HG03442 (cell line): Measurements from ENCODE around the gene FAM20B.

Experiments used
- ATAC-seq: cut with Tn5 transposase; IDR thresholded peaks from one replicate; pipeline ENCODE4 v1.9.1; 2021; ENCODE audit warnings: mild to moderate bottlenecking, moderate library complexity; ENCODE audit not compliant: unreplicated experiment

FAM20B gene

DNA sequence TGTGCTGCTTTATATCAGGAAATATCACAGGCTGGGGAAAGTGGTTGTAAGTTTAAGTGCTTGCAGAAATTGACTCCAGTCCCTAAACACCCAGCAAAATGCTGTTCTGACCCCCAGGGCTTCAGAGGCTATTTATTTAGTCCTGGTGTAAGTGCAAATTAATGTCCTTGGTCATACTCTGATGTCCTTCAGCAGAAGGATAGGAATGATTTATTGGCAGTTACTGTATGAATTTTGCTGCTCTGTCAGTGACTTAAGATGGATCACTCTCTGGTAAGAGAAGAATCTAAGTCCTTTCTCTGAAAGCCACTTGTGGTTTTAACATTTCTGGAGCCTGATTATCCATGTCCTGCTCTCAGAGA, 21.9 kb downstream of the FAM20B start:
- ATAC-seq: no peak

DNA sequence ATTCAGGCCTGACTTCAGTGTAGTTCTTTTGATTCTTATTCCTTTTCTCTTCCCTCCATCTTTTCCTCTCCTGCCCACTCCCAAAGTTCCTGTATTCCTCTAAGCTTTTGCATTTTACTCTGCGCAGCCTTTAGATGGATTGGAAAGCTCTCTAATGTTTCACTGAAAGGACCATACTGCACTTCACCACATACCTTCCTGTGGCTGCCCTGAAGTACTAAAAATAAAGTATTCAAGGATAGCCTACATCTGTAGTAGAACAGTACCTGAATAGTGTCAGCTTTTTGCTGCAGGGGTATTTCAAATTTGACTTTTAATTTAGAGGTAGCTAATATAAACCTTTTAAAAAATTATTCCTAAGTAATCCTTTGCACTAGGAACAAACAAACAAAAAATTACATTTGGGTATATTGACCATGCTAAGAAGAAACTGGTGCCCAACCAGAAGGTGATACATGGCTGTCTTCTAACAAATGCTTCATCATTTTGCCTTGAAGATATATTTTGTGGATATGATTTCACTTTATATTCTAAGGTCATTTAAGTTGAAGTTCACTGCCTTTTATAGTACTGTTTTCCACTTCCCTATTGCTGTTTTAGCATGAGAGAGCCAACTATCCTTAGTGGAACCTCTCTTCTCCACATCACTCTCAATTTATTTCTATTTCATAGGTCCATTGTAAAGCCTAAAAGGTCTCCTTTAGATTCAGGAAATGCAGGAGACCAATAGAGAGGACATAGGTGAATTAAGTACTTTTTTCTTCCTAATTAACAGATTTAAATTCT, 22.8 kb downstream of the FAM20B start:
- ATAC-seq: no peak

DNA sequence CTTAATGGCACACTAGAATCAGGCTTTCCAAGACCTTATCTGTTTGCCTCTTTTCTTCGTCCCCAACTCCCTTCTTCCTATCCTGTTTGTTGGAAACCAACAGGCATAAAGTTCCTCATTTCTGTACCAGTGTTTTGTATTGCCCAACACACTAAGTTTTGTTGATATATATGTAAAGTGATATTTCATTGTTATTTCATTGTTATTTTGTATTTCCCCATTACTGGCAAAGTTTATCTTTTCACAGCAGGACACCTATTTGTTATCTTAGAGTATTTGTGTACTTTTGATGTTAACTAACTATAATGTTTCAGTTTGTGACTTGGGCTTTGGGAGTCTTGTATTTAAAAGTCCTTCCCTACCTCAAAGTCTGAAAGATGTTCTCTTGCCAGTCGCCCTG, 27.1 kb downstream of the FAM20B start:
- no peak for ATAC-seq

DNA sequence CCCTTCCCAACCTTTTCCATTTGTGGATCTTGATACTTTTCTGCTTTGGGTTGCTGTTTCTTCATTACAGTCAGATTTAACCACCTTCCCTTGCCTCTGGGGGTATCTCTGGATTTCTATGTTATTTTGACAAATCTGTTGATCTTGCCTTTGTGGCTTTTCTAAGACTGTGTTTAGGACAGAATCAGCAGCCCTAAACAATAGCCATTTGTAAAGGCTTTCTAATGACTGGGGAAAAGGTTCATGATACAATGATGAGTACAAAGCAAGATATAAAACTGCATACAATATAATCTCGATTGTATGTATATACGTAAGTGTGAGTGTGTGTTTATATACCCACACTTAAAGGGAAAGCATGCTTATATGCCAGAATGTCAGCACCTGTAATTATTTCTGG, 27.8 kb downstream of the FAM20B start:
- ATAC-seq: no peak

DNA sequence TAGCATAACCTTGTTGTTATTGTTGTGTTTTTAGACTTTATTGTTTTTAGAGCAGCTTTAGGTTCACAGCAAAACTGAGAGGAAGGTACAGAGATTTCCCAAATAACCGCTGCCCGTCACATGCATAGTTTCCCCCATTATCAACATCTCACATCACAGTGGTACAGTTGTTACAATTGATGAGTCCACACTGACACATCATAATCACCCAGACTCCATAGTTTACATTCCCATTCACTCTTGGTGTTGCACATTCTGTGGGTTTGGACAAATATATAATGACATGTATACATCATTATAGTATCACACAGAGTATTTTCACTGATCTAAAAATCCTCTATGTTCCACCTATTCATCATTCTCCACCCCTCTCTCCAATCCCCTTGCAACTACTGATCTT, 30.2 kb downstream of the FAM20B start:
- ATAC-seq: no peak

DNA sequence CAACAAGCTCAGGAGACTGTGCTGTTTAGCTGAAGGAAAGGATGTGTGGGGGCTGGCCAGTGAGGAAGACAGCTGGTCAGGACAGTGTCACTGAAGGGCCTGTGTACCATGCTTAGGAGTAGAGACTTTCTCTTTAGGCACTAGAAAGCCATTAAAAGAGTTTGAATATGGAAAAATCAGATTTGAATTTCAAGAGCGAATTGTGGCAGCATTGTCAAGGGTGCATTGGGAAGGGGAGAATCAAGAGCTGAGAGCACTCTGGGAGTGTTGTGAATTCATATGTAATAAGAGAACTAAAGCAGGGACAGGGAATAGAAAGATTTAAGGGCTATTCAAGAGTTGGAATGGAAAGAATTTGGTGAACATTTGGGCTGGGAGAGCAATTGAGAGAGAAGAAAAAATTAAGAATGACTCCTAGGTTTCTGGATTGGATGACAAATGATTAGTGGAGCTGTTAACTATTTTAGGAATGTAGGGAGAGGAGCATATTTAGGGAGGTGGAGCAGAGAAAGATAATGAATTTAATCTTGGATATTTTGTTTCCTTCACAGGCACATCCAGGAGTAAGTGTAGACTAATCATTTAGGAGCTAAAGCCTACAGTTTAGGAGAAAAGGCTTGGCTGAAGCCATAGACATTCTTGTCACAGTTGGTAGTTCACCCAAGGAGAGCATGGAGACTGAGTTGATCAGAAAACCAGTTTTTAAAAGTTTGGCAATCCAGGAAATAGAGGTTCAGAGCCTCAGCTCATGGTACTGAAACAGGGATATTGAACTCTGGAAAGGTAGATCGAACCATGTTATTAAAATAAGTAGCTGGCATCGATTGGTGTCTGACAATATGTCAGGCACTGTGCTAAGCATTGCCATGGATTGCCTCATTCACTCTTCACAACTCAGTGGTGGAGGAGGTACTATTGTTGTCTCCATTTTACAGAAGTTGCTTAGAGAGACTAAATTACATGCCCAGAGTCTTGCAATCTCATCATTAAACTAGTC, 33.1 kb downstream of the FAM20B start:
- ATAC-seq: no peak

DNA sequence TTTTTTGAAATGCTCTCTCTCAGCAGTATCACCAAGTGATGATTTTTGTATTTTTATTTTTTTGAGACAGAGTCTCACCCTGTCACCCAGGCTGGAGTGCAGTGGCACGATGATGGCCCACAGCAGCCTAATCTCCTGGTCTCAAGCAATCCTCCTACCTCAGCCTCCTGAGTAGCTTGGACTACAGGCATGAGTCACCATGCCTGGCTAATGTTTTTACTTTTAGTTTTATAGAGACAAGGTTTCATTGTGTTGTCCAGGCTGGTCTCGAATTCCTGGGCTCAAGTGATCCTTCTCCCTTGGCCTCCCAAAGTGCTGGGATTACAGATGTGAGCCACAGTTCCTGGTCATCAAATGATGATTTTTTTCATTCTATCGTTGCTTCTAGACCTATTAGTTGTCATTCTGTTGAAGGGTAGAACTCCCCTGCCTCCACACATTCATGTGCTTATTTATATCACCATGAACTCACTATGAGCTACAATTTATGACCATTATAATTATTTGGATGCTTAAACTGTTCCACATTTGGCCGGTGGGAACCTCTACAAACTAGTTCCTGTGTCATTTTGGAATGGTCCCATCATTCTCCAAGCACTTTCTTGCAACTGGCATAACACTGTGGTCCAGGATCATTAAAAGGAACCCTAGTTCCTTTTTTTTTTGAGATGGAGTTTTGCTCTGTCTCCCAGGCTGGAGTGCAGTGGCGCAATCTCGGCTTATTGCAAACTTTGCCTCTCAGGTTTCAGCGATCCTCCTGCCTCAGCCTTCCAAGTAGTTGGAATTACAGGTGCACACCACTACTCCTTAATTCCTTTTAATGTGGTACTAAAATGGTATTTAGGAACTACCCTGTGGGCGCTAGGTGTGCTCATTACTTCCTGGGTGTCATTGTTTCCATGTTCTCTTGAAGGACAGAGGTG, 35.9 kb downstream of the FAM20B start:
- ATAC-seq: no peak

DNA sequence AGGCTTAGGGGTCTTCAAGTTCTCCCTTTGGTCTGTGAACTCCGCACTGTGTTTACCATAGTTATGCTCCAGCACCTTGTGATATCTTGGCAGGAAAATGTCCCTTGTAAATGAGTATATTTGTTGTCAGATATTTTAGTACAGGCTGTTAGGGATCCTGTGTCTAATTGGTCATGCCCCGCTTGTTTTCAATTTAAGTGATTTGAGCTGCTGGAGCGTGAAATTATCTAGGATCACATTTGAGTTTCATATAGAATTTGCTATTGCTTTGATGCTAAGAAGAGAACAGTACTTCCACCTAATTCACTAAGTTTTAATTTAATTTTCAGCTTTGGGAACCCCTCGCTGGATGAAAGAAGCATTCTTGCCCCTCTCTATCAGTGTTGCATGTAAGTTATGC, 40.8 kb downstream of the FAM20B start:
- ATAC-seq: no peak

DNA sequence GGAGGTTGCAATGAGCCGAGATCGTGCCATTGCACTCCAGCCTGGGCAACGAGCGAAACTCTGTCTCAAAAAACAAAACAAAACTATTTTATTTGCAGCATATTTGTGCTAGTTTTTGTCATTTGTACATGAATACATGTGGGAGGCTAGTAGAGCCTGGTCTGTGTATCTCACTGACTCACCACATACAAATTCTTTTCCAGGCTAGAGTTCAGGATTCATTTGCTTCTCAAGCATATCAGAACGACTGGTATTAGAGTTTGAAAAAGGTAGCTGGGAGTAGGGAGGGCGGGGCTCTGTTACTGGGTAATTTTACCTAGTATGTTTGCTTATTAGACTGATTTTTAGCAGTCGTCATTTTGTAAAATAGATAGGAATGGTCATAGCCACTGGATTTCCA, 51.7 kb downstream of the FAM20B start:
- ATAC-seq: no peak

DNA sequence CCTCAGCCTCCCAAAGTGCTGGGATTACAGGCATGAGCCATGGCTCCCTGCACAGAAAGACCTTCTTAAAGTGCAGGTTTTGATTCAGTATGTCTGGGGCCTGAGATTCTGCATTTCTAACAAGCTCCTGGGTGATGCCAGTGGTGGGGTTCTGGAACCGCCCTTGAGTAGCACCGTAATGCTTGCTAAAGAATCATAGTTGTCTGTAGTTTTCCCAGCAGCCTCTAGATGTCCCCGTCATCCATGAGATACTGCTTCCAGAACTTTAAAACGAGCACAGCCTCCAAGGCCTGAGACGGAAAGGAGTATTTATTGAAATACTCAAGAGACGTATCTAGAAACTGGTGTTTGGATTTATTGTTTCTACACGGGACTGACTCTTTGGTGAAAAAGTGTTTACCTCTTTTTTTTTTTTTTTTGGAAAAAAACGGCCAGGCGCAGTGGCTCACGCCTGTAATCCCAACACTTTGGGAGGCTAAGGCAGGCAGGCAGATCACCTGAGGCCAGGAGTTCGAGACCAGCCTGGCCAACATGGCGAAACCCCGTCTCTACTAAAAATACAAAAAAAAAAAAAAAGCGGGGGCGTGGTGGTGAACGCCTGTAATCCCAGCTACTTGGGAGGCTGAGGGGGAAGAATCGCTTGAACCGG, 53.5 kb downstream of the FAM20B start:
- no peak for ATAC-seq

DNA sequence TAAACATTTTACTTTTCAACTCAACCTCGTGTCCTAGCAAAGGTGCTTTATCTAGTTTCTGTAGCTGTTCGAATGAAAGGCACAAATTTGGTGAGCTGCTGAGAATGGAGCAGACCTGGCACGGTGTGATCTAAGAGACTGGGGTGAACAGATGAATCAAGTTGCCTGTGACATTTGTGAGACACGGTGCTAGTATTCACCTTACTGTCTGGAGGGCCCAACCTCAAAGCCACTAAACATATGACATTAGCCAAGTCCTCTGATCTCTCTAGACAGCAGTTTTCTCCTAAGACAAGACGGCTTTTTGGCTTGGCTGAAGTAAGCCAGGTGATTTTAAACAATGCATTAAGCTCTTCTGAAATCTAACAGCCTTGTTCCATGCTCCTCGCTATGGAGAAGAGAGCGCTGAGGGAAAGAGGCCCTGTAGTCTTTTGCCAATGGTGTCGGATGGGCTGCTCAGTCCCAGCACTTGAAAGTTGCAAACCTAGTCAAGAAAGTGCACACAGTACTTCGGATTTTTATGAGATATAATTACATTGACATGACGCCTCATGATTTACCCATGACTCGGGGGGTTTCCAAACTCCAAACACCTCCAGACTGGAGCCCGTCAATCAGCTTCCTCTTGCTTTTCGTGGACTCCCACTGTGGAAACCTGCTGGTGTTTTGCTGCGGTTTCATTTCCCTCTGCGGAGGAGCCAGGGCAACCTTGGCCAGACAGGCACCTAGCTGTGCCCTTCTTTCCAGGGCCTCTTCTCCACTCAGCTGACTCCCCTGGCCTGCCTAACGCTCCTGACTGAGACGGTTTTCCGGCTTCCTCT, 55.4 kb downstream of the FAM20B start:
- no peak for ATAC-seq

DNA sequence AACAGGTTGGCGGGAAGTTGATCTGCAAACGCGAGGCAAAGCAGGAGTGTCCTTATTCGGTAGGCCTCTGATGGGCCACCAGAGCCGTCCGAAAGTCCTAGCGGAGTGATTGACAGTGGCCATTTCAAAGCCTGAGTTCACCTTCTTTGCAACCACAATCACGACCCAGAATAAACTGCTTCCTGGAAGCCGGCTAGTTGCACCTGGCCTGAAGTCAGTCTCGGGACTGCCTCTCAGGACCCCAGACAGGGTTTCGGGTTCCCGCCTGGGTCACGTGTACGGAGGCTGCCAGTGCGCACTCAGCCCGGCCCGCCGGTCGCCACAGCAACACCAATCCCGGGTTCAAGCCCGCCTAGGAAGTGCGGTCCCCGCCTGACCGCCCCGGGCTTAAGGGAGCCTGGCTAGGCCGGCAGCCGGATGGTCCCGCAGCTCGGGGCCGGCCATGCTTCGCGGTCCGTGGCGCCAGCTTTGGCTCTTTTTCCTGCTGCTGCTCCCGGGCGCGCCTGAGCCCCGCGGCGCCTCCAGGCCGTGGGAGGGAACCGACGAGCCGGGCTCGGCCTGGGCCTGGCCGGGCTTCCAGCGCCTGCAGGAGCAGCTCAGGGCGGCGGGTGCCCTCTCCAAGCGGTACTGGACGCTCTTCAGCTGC, 56.1 kb downstream of the FAM20B start, which contains the start of gene TOR3A:
Gene TOR3A, plus strand, starts transcription at position 384 of the 646 bp plus-strand sequence. Its CDS starts 59 bp downstream, at position 443.
- peak; percentile 85 for ATAC-seq

DNA sequence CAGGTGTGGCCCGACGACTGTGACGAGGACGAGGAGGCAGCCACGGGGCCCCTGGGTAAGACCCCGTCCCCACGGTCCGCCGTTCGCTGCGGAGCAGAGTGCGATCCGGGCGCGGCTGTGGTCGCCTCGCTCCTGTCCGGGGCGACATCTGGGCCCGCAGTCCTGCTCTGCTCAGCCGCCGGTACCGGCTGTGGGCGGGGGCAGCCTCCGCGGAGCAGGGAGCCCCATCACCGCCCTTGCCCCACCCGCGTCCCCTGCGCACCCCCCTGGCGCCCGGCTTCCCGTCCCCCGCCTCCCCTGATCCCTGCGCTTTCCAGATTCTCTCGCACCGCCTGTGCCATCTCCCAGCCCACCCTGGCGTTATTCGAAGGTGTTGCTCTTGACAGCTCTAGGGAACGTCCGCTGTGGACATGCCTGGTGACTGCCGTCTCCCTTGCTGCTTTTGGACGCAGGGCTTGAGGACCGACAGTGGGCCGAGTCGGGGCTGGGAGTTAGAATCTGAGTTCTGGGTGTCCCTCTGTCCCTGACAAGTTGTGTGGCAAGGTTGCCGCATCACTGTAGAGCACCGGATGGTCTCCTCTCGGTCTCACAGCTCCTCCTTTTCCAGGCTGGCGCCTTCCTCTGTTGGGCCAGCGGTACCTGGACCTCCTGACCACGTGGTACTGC, 56.8 kb downstream of the FAM20B start:
- ATAC-seq: peak; percentile 18

DNA sequence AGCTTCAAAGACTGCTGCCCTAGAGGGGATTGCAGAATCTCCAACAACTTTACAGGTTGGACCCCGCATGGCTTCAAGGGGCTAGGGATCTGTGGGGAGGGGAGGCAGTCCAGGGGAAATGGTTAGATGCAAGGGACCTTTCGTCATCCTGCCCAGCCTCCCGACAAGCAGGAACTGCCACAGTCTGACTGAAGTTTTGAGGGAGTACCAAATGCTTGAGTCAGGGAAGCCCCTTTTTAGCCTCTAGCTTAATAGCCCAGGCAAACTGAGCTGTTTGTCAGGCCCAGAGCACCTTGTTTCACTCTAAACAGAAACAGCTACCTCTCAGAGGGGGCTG, 57.3 kb downstream of the FAM20B start:
- no peak for ATAC-seq

DNA sequence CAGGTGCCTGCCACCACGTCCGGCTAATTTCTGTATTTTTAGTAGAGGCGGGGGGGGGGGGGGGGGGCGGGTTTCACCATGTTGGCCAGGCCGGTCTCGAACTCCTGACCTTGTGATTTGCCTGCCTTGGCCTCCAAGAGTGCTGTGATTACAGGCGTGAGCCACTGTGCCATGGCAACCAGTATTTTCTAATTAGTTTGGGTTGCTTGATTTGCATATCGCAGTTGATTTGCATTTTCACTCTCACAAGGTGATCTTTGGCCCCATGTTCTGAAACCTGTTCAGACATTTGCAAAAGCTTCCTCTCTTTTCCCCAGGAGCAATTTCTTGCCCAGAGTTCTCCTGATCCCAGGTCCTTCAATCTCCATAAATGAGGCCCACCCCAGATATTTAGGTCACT, 57.8 kb downstream of the FAM20B start:
- ATAC-seq: no peak

DNA sequence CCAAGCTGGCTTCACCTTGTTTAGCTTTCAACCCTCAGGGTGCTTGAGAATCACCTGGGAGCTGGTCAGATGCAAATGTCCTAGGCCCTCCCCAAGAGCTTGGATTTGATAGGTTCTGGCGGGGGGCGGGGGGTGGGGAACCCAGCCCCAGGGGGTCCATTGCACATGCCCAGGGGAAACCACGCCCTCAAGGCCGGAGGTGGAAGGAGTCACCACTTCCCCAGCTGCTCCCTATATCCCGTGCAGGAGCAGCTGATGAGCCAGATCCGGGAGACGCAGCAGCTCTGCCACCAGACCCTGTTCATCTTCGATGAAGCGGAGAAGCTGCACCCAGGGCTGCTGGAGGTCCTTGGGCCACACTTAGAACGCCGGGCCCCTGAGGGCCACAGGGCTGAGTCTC, 62.0 kb downstream of the FAM20B start:
- ATAC-seq: no peak

DNA sequence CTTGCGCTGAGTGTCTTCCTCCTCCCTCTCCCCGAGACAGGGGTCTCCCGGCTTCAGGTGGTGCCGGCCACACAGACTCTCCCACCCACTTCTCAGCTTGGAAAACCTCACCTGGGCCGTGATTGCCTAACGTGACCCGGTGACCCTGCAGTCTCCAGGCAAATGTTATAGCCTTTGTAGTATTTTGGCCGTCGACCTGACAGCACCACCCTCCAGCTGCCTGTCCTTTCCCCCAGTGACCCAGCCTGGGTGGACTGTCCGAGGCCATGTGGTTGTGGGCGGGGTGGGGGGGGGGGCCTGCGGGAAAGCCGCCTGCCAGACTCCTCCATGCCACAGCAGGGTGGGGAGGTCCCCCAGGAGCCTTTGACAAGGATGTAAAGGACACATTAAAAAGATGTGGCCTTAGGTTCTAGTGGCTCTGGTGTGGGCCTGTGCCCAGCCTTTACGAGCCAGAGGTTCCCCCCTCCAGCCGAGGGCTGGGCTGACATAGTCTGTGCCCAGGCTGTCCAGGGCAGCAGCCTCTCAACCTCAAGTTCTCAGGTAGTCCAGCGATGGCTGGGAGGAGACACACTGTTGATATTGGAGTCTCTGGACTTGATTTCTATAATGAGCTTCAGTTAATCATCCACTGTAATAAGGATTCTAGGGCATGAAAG, 64.3 kb downstream of the FAM20B start:
- ATAC-seq: no peak

DNA sequence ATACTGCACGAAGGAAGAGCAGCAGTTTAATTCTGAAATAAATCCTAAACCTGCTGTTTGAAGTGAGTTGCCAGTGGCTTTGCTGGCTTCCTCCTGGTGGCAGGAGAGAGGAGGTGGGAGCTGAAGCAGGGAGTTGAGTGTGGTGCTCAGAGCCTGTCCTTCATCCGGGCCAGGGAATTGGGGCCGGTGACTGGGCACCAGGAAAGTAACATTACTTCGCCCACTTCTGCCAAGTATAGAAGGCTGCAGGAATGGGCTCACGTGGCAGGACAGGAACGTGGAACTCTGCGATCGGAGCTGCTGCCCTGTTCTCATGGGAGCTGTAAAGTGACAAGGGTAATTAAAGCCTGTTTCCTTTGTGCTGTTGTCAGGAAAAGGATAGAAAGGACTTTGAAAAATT, 64.8 kb downstream of the FAM20B start:
- no peak for ATAC-seq
